ENCODE results near the gene MIER2. TPM values are rescaled to one million over a fixed set of nuclear protein-coding genes. Genes with fewer than 3 reads are reported as not detected.
"Not testable (repeated sequence)": the region's sequence is repeated elsewhere in the genome, so short reads cannot be mapped to it uniquely, and the experiment has no call there.

MIER2 gene
- total and polyA plus RNA-seq, 2 donors from 2014 or later = 18.4 to 23.4 TPM

DNA sequence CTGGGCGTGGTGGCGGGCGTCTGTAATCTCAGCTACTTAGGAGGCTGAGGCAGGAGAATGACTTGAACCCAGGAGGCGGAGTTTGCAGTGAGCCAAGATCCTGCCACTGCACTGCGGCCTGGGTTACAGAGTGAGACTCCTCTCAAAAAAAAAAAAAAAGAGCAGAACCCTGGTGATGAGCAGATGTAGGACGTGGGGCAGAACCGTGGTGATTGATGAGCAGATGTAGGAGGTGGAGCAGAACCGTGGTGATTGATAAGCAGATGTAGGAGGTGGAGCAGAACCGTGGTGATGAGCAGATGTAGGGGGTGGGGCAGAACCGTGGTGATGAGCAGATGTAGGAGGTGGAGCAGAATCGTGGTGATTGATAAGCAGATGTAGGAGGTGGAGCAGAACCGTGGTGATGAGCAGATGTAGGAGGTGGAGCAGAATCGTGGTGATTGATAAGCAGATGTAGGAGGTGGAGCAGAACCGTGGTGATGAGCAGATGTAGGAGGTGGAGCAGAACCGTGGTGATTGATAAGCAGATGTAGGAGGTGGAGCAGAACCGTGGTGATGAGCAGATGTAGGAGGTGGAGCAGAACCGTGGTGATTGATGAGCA lies 36.1 kb upstream of the MIER2 start:
- H3K27ac ChIP-seq (ENCODE audit: low read depth in 2 of 2, low read length in 2 of 2); H3K9me3 ChIP-seq (ENCODE audit: control insufficient read depth in 2 of 3, insufficient read depth in 1 of 3, low read length in 3 of 3); H3K9ac ChIP-seq (ENCODE audit: low read length in 3 of 3); H3K27me3 ChIP-seq (ENCODE audit: control insufficient read depth, insufficient read depth, low read length); H3K4me3 ChIP-seq (ENCODE audit: low read length in 3 of 3); FAIRE-seq; intact Hi-C loops (cut with DNase I); H3K36me3 ChIP-seq (ENCODE audit: control insufficient read depth in 2 of 3, insufficient read depth in 3 of 3, low read length in 3 of 3); DNase-seq; H3K4me1 ChIP-seq (ENCODE audit: control insufficient read depth in 2 of 3, insufficient read depth in 2 of 3, low read depth in 1 of 3, low read length in 3 of 3): not testable (repeated sequence)

DNA sequence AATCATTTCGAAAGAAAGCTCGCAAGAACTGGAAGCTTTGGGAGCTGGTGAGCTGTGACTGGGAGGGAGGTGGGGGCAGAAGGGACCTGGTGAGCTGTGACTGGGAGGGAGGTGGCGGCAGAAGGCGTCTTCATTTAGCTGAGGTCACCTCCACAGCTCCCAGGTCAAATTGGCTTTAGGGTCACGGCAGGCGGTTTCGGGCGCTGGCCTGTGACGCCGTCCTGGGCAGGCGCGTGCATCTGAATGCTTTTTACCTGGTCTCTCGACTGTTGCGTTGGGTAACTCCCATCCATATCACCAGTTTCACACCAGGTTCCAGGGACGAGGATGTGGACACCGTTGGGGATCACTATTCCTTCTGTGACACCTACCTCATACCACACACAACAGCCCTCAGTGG lies 35.2 kb upstream of the MIER2 start:
- Histone ChIP-seq H3K9me3 (ENCODE audit: control insufficient read depth in 2 of 3, insufficient read depth in 1 of 3, low read length in 3 of 3) (no peaks in the 10 kb centered on the region), H3K27ac (ENCODE audit: low read depth in 2 of 2, low read length in 2 of 2) (no peak overlapping the region), H3K36me3 (ENCODE audit: control insufficient read depth in 2 of 3, insufficient read depth in 3 of 3, low read length in 3 of 3) (no peaks in the 10 kb centered on the region), H3K4me1 (ENCODE audit: control insufficient read depth in 2 of 3, insufficient read depth in 2 of 3, low read depth in 1 of 3, low read length in 3 of 3) (peaks cover 0 to 3% (median 0%) of the 10 kb centered on the region in 3 donors), H3K27me3 (ENCODE audit: control insufficient read depth, insufficient read depth, low read length) (no peaks in the 10 kb centered on the region), H3K9ac (ENCODE audit: low read length in 3 of 3) (no peak overlapping the region), H3K4me3 (ENCODE audit: low read length in 3 of 3) (no peak overlapping the region)
- DNase-seq (no peak), FAIRE-seq (no peak)
- TF ChIP-seq, protein P1, sequence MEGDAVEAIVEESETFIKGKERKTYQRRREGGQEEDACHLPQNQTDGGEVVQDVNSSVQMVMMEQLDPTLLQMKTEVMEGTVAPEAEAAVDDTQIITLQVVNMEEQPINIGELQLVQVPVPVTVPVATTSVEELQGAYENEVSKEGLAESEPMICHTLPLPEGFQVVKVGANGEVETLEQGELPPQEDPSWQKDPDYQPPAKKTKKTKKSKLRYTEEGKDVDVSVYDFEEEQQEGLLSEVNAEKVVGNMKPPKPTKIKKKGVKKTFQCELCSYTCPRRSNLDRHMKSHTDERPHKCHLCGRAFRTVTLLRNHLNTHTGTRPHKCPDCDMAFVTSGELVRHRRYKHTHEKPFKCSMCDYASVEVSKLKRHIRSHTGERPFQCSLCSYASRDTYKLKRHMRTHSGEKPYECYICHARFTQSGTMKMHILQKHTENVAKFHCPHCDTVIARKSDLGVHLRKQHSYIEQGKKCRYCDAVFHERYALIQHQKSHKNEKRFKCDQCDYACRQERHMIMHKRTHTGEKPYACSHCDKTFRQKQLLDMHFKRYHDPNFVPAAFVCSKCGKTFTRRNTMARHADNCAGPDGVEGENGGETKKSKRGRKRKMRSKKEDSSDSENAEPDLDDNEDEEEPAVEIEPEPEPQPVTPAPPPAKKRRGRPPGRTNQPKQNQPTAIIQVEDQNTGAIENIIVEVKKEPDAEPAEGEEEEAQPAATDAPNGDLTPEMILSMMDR (IDR thresholded peaks at IDR 0.05; ENCODE audit: borderline replicate concordance, extremely low read depth, insufficient read depth) = no peak
- intact Hi-C loops (cut with DNase I) = no loop called here

DNA sequence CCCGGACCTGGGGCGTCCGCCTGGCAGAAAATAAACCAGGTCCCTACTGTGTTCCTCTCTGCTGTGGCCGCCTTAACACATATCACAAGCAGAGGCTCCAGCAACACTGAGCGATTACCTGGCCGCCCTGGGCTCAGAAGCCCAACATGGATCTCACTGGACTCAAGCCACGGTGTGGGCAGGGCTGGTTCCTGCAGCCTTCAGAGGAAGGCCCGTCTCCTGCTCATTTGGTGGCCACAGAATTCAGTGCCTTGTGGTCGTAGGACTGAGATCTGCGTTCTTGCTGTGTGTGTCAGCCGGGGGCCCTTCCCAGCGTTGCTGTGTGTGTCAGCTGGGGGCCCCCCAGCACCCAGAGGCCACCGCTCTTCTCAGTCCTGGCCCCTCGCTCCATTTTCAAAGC lies 34.1 kb upstream of the MIER2 start:
- H3K4me3 ChIP-seq (ENCODE audit: low read length in 3 of 3) = no peak overlapping the region
- no peaks in the 10 kb centered on the region for H3K27me3 ChIP-seq (ENCODE audit: control insufficient read depth, insufficient read depth, low read length)
- TF ChIP-seq, protein P1 (IDR thresholded peaks at IDR 0.05; ENCODE audit: borderline replicate concordance, extremely low read depth, insufficient read depth) = no peak
- DNase-seq (no peak), FAIRE-seq (no peak)
- no peaks in the 10 kb centered on the region for H3K9me3 ChIP-seq (ENCODE audit: control insufficient read depth in 2 of 3, insufficient read depth in 1 of 3, low read length in 3 of 3)
- no peaks in the 10 kb centered on the region for H3K4me1 ChIP-seq (ENCODE audit: control insufficient read depth in 2 of 3, insufficient read depth in 2 of 3, low read depth in 1 of 3, low read length in 3 of 3)
- no peak overlapping the region for H3K27ac ChIP-seq (ENCODE audit: low read depth in 2 of 2, low read length in 2 of 2)
- intact Hi-C loops (cut with DNase I) = no loop called here
- no peak overlapping the region for H3K9ac ChIP-seq (ENCODE audit: low read length in 3 of 3)
- no peaks in the 10 kb centered on the region for H3K36me3 ChIP-seq (ENCODE audit: control insufficient read depth in 2 of 3, insufficient read depth in 3 of 3, low read length in 3 of 3)

DNA sequence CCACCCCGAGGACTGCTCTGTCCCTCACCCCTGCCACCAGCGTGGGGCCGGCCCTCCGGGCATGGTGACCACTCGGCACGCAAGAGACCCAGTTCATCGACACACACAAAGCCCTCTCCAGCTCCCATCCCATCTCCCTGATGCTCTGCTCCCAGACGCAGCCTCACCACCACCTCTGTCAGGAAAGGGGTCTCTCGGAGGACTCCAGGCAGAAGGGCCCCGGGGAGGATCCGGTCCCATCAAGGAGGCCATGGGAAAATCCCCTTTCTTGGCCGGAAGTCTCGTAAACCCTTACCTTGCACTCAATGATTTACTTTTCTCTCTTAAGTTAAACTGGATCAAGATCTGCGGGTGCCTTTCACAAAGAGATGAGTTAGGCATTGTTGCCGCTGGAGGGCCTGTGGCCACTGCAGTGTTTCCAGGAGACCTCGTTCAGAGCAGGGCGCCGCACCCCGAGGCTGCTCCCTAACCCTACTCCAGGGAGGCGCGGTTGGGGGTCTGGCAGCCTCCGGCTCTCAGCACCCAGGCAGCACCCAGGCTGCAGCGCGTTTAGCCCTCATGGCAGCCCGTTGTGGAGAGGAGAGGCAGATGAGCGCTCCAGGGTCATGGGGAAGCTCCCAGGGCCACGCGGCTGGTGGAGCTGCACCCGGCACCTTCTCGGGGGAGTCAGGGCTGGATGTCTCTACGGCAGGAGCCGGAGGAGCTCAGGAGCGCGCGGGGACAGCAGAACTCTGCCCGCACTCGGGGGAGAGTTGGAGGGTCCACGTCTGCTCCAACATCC lies 33.4 kb upstream of the MIER2 start:
- DNase-seq (no peak), FAIRE-seq (no peak)
- Histone ChIP-seq H3K27me3 (ENCODE audit: control insufficient read depth, insufficient read depth, low read length) (no peaks in the 10 kb centered on the region), H3K9me3 (ENCODE audit: control insufficient read depth in 2 of 3, insufficient read depth in 1 of 3, low read length in 3 of 3) (no peaks in the 10 kb centered on the region), H3K9ac (ENCODE audit: low read length in 3 of 3) (no peak overlapping the region), H3K27ac (ENCODE audit: low read depth in 2 of 2, low read length in 2 of 2) (no peak overlapping the region), H3K4me3 (ENCODE audit: low read length in 3 of 3) (no peak overlapping the region), H3K4me1 (ENCODE audit: control insufficient read depth in 2 of 3, insufficient read depth in 2 of 3, low read depth in 1 of 3, low read length in 3 of 3) (no peaks in the 10 kb centered on the region), H3K36me3 (ENCODE audit: control insufficient read depth in 2 of 3, insufficient read depth in 3 of 3, low read length in 3 of 3) (no peaks in the 10 kb centered on the region)
- TF ChIP-seq, protein P1 (IDR thresholded peaks at IDR 0.05; ENCODE audit: borderline replicate concordance, extremely low read depth, insufficient read depth) = no peak
- intact Hi-C loops (cut with DNase I) = no loop called here

Data from kidney (tissue), 14 donors.